SU-DHL-6 (cell line): ENCODE measurements around the gene IP6K1.
A peak's percentile ranks its signal among the peaks of the same experiment; 100 is the strongest.

Experiments
- H2AFZ ChIP-seq: fragments of 200-600 bp; sonication (generic); 2 replicates; pipeline ENCODE4 v1.6.1; 2014; ENCODE audit warnings: low read depth, mild to moderate bottlenecking, moderate library complexity, mixed read lengths, antibody characterized with exemption, low read length; ENCODE audit not compliant: severe bottlenecking
- H3F3A ChIP-seq: fragments of 200-600 bp; shearing (Covaris generic); 2 replicates; pipeline ENCODE4 v1.6.0; 2016; ENCODE audit warnings: antibody characterized with exemption, mild to moderate bottlenecking; ENCODE audit not compliant: insufficient read depth
- H3K27ac ChIP-seq: fragments of 200-600 bp; sonication (generic); 2 replicates; pipeline ENCODE4 v1.5.1; 2016; ENCODE audit warnings: low read depth, mild to moderate bottlenecking, low read length, moderate library complexity, mixed read lengths
- H3K27me3 ChIP-seq: fragments of 200-600 bp; sonication (generic), shearing (Covaris generic); 2 replicates; pipeline ENCODE4 v1.6.0; 2014; ENCODE audit warnings: mild to moderate bottlenecking, low read length
- H3K36me3 ChIP-seq: fragments of 200-600 bp; sonication (generic); 2 replicates; pipeline ENCODE4 v1.6.1; 2014; ENCODE audit warnings: mild to moderate bottlenecking, low read length, mixed read lengths
- H3K4me2 ChIP-seq: fragments of 300-600, 200-600 bp; shearing (Covaris generic), sonication (generic); 2 replicates; pipeline ENCODE4 v1.6.0; 2014; ENCODE audit warnings: low read length, low read depth, mild to moderate bottlenecking; ENCODE audit not compliant: poor library complexity, severe bottlenecking
- H3K4me3 ChIP-seq: fragments of 200-600 bp; sonication (generic); 2 replicates; pipeline ENCODE4 v1.5.1; 2014; ENCODE audit warnings: antibody characterized with exemption, low read length, mild to moderate bottlenecking, mixed read lengths; ENCODE audit not compliant: insufficient read depth, poor library complexity, severe bottlenecking
- H3K79me2 ChIP-seq: fragments of 200-600 bp; sonication (generic); 2 replicates; pipeline ENCODE4 v1.6.1; 2014; ENCODE audit warnings: mild to moderate bottlenecking, low read length, moderate library complexity; ENCODE audit not compliant: insufficient read depth
- H3K9ac ChIP-seq: fragments of 200-600 bp; sonication (generic); 2 replicates; pipeline ENCODE4 v1.7.0; 2014; ENCODE audit warnings: mild to moderate bottlenecking, low read length
- H3K9me2 ChIP-seq: fragments of 200-600 bp; sonication (generic); replicated peaks from 2 replicates; pipeline ENCODE4 v1.6.1; 2014; ENCODE audit warnings: low read length; ENCODE audit not compliant: insufficient read depth
- H3K9me3 ChIP-seq: fragments of 200-600 bp; sonication (generic); 2 replicates; pipeline ENCODE4 v1.6.1; 2014; ENCODE audit warnings: low read length, mixed read lengths; ENCODE audit not compliant: insufficient read depth
- H4K20me1 ChIP-seq: fragments of 200-600 bp; sonication (generic); 2 replicates; pipeline ENCODE4 v1.6.1; 2014; ENCODE audit warnings: low read depth, mild to moderate bottlenecking, antibody characterized with exemption, low read length, moderate library complexity, mixed read lengths
- EZH2phosphoT487 ChIP-seq: fragments of 200-600 bp; sonication (generic), shearing (Covaris generic); conservative IDR thresholded peaks from 2 replicates; pipeline ENCODE4 v1.6.1; 2018; ENCODE audit warnings: mild to moderate bottlenecking, antibody characterized with exemption, low read length, moderate library complexity, mixed read lengths
- TF ChIP-seq, protein P1 (sequence below): fragments of 200-600 bp; sonication (generic); IDR thresholded peaks from one replicate; pipeline ENCODE4 v1.5.1; 2017; ENCODE audit warnings: antibody characterized with exemption, mild to moderate bottlenecking, low read length, moderate library complexity; ENCODE audit not compliant: insufficient read depth, poor library complexity, severe bottlenecking

The IP6K1 gene

DNA sequence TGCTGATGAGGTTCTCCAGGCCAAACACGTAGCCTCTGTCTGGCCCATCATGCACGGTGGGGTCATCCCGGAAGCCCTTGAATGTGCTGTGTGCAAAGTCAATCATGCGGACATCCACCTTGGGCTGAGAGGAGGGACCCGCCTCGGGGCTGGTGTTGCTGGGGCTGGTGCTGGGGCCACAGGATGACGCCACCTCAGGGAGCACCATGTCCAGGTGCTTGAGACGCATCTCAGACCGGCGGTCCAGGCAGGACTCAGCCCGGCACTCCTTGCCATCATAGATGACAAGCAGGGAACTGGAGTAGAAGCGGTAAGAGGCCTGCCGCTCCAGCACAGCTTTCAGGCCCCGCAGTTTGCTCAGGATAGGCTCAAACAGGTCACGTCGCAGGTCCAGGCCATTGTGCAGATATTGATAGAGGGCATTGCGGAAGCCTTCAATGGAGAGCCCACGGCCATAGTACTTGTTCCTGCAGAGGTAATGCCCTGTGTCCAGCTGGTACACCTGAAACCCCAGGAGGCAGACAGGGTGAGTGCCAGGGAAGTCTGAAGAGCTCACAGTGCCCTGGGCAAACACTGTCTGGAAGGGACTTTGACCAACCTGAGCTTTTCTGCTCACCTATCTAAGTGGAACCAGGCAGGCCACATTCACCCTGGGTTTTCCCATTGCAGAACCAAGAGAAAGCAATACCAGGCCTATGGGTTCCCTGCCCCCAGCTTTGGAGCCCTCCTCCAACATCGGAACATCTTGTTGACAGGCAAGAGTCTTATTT, 59.0 kb downstream of the IP6K1 start:
- no peak overlapping the region for H3K27ac ChIP-seq
- no peaks in the 10 kb centered on the region for H3K36me3 ChIP-seq
- H3K9me3 ChIP-seq: no peaks in the 10 kb centered on the region
- H3K79me2 ChIP-seq: 0 out of 2 replicates have a peak, but pooled peaks cover 3% of the 10 kb centered on the region
- no peak overlapping the region for H3K4me3 ChIP-seq
- TF ChIP-seq, protein P1, sequence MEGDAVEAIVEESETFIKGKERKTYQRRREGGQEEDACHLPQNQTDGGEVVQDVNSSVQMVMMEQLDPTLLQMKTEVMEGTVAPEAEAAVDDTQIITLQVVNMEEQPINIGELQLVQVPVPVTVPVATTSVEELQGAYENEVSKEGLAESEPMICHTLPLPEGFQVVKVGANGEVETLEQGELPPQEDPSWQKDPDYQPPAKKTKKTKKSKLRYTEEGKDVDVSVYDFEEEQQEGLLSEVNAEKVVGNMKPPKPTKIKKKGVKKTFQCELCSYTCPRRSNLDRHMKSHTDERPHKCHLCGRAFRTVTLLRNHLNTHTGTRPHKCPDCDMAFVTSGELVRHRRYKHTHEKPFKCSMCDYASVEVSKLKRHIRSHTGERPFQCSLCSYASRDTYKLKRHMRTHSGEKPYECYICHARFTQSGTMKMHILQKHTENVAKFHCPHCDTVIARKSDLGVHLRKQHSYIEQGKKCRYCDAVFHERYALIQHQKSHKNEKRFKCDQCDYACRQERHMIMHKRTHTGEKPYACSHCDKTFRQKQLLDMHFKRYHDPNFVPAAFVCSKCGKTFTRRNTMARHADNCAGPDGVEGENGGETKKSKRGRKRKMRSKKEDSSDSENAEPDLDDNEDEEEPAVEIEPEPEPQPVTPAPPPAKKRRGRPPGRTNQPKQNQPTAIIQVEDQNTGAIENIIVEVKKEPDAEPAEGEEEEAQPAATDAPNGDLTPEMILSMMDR: no peak
- TF ChIP-seq EZH2phosphoT487: no peak
- H3K9me2 ChIP-seq: no peaks in the 10 kb centered on the region
- H4K20me1 ChIP-seq: no peaks in the 10 kb centered on the region
- peaks cover 9% of the 10 kb centered on the region for H3F3A ChIP-seq
- H3K9ac ChIP-seq: no peak overlapping the region
- H3K27me3 ChIP-seq: no peaks in the 10 kb centered on the region
- no peak overlapping the region for H3K4me2 ChIP-seq
- no peak overlapping the region for H2AFZ ChIP-seq

GRCh38 chr3:49725906-49726681, 60.2 kb downstream of the IP6K1 start:
- H3K4me3 ChIP-seq: no peak overlapping the region
- H3K36me3 ChIP-seq: no peaks in the 10 kb centered on the region
- H3K4me2 ChIP-seq: no peak overlapping the region
- TF ChIP-seq, protein P1: no peak
- TF ChIP-seq EZH2phosphoT487: no peak
- H3K9ac ChIP-seq: no peak overlapping the region
- H3K27me3 ChIP-seq: no peaks in the 10 kb centered on the region
- 0 out of 2 replicates have a peak, but pooled peaks cover 3% of the 10 kb centered on the region for H3K79me2 ChIP-seq
- H4K20me1 ChIP-seq: no peaks in the 10 kb centered on the region
- no peaks in the 10 kb centered on the region for H3K9me3 ChIP-seq
- H2AFZ ChIP-seq: no peak overlapping the region
- no peaks in the 10 kb centered on the region for H3K9me2 ChIP-seq
- no peak overlapping the region for H3K27ac ChIP-seq
- peaks cover 13% of the 10 kb centered on the region for H3F3A ChIP-seq

- Histone ChIP-seq H3F3A (peaks cover 18% of the 10 kb centered on the region), H3K27ac (peak overlapping the region; percentile 79), H3K9me3 (no peaks in the 10 kb centered on the region), H3K4me3 (peak overlapping the region; percentile 74), H3K36me3 (no peaks in the 10 kb centered on the region), H3K9ac (peak overlapping the region; percentile 100), H3K79me2 (0 out of 2 replicates have a peak, but pooled peaks cover 3% of the 10 kb centered on the region), H2AFZ (peak overlapping the region; percentile 89), H3K9me2 (no peaks in the 10 kb centered on the region), H3K27me3 (no peaks in the 10 kb centered on the region), H3K4me2 (peak overlapping the region; percentile 99), H4K20me1 (no peaks in the 10 kb centered on the region)
- TF ChIP-seq, protein P1: no peak
- TF ChIP-seq EZH2phosphoT487: no peak
These were observed 61.8 kb downstream of the IP6K1 start for GRCh38 chr3:49724586-49724985.
